Hindlimb muscle (tissue), 1 donor: Measurements from ENCODE around the gene ARHGAP25. TPM values are rescaled to one million over a fixed set of nuclear protein-coding genes. Genes with fewer than 3 reads are reported as not detected.

ENCODE experiments used
- DNase-seq: peaks from one replicate; pipeline ENCODE4 v3.0.0-alpha.2; 2013
- polyA plus RNA-seq: library from polyadenylated mRNA; unstranded; fragments of 120-200 nt; gene quantifications from one replicate; pipeline ENCODE4 v1.2.1, GENCODE V29; 2013; ENCODE audit not compliant: insufficient read length

The ARHGAP25 gene
- polyA plus RNA-seq, 1 donor: 3.7 TPM

DNA sequence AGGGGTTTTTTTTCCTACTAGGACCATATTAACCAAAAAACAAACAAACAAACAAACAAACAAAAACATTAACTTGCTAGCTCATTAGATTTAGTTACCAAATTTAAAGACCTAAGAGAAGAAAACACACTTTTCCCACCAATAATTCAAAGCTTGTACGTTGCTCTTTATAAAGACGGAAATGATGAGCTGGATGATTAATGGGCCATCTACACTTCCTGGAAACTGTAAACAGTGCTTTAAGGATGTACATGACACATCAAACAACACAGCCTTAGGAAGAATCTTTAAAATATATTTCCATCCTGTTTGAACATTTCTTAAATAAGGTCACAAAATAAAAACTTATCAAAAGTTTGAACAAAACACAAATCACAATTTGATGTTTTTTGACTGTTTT is 135.6 kb downstream of the ARHGAP25 start:
- no peak for DNase-seq

GRCh38 chr2:68871159-68871764 is 136.7 kb downstream of the ARHGAP25 start, which contains the start of gene BMP10:
Gene BMP10, minus strand, starts transcription at chr2:68871397. Its CDS starts 39 bp downstream, at chr2:68871358.
- DNase-seq: no peak

Other genes starting within 250 kb of the ARHGAP25 start
- gene PROKR1, start 91.2 kb upstream of the ARHGAP25 start, polyA plus RNA-seq: 2.1 TPM
- gene BMP10, start 136.6 kb downstream of the ARHGAP25 start, polyA plus RNA-seq: not detected
- not detected for gene GKN2, start 218.1 kb downstream of the ARHGAP25 start, polyA plus RNA-seq
- gene GKN1, start 239.8 kb downstream of the ARHGAP25 start, polyA plus RNA-seq: 0.25 TPM